ENCODE measurements around the gene ISM1.

- TF ChIP-seq POLR2A (IDR thresholded peaks at IDR 0.05; ENCODE audit: insufficient read depth in 1 of 2, low read depth in 2 of 2, low read length in 2 of 2) (no peak), EP300 (IDR thresholded peaks at IDR 0.05; ENCODE audit: low read depth in 2 of 2, low read length in 2 of 2) (no peak), EP300 (CRISPR knock-in tag; IDR thresholded peaks at IDR 0.05; ENCODE audit: borderline replicate concordance) (no peak), CTCF (CRISPR knock-in tag; IDR thresholded peaks at IDR 0.05) (no peak), HBP1 (CRISPR knock-in tag; IDR thresholded peaks at IDR 0.05; ENCODE audit: low read depth) (no peak), ZFX (CRISPR knock-in tag; IDR thresholded peaks at IDR 0.05; ENCODE audit: low read depth) (no peak), MAFK (conservative IDR thresholded peaks at IDR 0.05 in 1 of 2, IDR thresholded peaks at IDR 0.05 in 1 of 2; ENCODE audit: low read length in 2 of 2) (no peak), DBP (CRISPR knock-in tag; IDR thresholded peaks at IDR 0.05; ENCODE audit: not compliant biosample characterization) (no peak), SP5 (CRISPR knock-in tag; IDR thresholded peaks at IDR 0.05; ENCODE audit: borderline replicate concordance, low read depth) (no peak)
Observed at GRCh38 chr20:13317439-13317838, 96.4 kb downstream of the ISM1 start.

Measured in HepG2 (cell line).